Dermis blood vessel endothelial cell (primary cell): ENCODE results near the gene PITPNC1. TPM values are rescaled to one million over a fixed set of nuclear protein-coding genes. Genes with fewer than 3 reads are reported as not detected.
"Not testable (repeated sequence)": the region's sequence is repeated elsewhere in the genome, so short reads cannot be mapped to it uniquely, and the experiment has no call there.

Experiments used
- DNase-seq: peaks from one replicate; pipeline ENCODE4 v3.0.0; 2010
- total RNA-seq: library from RNA; depleted of rRNA; stranded (reverse); fragments of >200 nt; gene quantifications from 2 replicates; pipeline ENCODE4 v1.2.3, GENCODE V29; 2014

Gene PITPNC1
- total RNA-seq, 1 donor from 2014 or later: 32.0 TPM

DNA sequence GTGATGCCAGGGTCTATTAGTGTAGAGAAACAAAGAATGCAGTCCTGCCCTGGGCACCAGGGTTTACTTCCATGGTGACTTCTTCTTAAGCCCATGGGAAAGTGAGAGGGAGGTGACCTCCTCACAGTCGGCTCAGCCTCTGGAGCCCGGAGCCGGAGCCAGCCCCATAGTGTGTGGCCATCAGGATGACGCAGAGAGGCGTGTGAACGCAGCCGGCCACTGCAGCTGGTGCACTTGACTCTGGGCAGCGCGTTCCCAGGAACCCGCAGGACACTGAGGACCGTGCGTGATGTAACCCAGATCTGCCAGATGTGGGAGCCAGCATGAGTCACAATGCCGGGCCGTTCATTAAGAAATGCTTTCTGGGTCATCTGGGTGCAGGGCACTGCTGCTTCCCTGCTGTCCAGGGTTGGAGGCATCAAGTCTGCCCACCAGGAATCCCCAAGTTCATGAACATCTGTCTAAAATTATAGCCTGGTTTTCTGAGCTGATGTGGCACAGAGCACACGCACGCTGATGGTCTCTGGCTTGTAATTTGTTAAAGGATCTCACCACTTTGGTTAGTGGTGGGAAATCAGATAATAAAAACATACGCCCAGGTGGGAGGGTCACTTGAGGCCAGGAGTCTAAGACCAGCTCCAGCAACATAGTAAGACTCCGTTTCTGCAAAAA lies 114.1 kb downstream of the PITPNC1 start:
- peak; percentile 60 for DNase-seq

- DNase-seq: no peak
These were observed 114.6 kb downstream of the PITPNC1 start for GRCh38 chr17:67491681-67492024.

- no peak for DNase-seq
These were observed 115.2 kb downstream of the PITPNC1 start for GRCh38 chr17:67492251-67492740.

DNA sequence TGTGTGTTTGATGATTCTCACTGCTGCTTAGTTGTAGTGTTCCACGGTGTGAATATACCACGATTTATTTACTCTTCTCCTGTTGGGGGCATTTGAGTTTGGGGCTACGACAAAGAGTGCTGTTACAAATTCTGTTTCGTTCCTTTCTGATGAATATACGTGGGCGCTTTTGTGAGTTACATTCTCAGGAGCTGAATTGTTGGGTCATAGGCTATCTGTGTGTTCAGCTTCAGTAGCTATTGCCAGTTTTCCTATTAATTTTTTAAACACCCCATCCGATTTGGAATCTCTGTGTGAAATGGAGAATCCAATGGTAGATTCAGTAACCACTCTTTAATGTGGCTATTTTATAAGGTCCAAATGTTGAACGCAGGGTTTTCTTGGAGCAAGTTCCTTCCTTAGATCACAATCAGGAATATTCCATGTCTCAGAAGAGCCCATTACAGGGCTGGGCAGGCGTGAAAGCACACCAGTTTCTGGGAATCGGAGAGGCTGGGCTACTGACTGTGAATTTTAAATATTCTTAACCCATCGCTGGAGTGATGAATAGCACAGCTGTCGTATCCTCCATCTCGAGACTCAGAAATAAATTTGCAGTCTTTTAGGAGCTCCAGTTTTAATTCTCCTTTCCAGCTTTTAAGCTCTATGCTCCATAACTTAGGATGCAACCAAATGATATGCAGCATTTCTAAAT lies 115.9 kb downstream of the PITPNC1 start:
- DNase-seq: no peak

DNA sequence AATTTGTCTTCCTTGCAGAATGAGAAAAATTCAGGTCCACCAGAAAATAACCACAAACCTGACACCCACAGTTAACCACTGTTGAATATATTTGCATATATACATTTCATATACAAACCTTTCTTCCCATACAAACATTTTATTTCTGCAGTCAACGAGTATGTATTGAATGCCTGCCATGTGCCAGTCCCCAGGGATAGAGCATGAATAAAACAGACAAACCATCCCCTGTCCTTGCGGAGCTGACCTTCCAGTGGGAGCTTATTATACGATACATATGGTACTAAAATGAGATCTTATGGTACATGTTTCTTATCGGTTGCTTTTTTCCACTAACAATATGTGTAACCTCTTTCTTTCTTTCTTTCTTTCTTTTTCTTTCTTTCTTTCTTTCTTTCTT lies 116.7 kb downstream of the PITPNC1 start:
- no peak for DNase-seq

- DNase-seq: not testable (repeated sequence)
These were observed 118.5 kb downstream of the PITPNC1 start for GRCh38 chr17:67495534-67495933.

- no peak for DNase-seq
These were observed 119.2 kb downstream of the PITPNC1 start for GRCh38 chr17:67496286-67496685.

- no peak for DNase-seq
These were observed 122.6 kb downstream of the PITPNC1 start for GRCh38 chr17:67499685-67500084.

DNA sequence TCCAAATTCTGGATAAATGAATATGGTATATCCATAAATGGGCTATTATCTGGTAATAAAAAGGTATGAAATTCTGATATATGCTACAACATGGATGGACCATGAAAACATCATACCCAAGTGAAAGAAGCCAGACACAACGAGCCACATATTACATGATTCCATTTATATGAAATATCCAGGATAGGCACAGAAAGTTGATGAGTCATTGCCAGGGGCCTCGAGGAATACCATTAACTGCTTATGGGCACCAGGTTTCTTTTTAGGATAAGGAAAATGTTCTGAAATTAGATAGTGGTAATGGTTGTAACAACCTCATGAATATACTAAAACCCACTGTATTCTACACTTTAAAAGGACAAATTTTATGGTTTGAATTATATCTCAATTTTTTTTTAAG lies 123.2 kb downstream of the PITPNC1 start:
- DNase-seq: peak; percentile 14

DNA sequence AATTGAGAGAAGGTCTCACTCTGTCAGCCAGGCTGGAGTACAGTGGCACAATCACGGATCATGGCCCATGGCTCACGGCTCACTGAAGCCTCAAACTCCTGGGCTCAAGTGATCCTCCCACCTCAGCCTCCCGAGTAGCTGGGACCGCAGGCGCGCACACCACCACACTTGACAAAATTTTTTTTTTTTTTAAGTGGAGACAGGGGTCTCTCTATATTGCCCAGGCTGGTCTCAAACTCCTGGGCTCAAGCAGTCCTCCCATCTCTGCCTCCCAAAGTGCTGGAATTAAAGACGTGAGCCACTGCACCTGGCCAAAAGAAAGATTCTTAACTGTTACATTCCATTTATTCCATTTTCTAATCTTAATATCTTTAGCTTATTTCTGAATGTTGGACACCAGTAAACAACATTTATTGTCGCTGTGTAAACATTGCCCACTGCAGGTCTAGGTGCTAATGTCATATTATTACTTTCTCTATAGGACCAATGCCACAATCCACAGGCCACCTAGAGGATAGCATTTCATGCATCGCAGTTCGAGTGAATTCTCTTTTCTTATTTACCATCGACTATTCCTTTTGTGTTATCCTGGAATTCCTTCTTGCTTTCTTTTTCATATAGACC lies 123.7 kb downstream of the PITPNC1 start:
- no peak for DNase-seq

DNA sequence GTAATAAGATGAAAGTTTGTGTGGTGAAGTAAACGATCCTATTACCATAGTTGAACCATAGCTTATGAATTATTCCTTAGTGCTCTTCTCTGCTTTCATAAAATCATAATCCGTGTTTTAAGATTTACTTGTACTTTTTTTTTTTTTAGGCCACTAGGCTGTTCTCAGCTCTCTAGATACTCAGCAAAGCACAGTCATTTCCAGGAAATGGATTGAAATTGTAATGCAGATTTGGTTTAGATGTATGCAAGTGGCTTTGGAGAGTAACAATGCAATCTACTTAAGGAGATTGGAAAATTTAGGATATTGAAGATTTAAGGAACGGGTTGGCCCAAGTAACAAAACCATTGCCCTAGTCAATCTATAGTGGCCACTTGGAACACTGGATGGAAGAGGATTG lies 125.1 kb downstream of the PITPNC1 start:
- DNase-seq: no peak

DNA sequence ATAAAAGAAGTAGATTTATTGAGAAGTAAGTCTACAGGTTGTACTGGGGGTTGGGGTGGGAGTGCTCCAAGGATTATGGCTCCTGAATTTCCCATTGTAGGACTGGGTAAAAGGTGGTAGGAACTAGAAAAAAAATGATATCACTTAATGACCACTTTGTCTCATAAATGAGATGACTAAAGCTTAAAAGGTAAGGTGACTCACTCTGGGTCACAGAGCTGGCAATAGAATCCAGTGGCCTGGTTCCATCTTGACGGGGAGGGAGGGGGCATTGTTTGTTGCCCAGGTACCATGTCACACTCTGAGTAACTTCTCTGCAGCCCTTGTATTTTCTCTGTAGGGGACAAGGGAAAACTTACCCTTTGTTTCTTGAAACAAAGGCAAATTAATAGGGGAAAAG lies 126.1 kb downstream of the PITPNC1 start:
- peak; percentile 66 for DNase-seq

DNA sequence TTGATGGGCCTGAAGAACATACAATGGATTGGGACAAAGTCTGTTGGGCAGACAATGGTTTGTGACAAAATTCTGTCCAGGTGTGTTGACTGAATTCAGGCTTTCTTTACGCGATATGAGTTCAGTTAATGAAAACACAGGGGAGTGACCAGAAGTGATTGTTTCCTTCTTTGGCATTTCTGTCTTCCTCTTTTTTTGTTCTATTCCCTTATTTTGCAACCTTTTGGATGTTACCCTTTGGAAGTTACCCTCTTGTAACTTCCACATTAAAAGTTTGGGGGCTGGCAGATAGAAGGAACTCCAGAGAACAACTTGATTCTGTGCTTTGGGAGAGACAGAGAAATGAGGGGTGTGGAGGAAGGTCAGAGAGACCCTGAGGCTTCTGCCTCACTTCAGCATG lies 126.7 kb downstream of the PITPNC1 start:
- DNase-seq: no peak

DNA sequence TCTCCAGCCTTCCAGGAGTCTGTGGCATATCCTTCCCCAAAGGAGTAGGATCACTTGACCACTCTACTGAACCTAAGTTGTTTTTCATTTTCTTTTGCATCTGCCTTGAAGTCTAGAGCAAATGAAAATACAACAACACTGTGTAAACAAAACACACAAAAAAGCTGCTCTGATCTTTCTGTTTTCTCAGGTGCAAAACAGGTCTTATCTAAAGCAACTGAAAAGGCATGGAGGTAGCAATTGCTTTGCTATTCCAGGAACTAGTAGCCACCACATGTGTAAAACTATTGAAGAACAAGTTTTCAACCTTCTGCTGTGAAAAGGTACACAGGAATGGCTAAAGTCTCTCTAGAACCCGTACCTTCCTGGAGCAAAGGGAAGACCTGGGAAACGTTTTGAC lies 127.1 kb downstream of the PITPNC1 start:
- DNase-seq: no peak

DNA sequence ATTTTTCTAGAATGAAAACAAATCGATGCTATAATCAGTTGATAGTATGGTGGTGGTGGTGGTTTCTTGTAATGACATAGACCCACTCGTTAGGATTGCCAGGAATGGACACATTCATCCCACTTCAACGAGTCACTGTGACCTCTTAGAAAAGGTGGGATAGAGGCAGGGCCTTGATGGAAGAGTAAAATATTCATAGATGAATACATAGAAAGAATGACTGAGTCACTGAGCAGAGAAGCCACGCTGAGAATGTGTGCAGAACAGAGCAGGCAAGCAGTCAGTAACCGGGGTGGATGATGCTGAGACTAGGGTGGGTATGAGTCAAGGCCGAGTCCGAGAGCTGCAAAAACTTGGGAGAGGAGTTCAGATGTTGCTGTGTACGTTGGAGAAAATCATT lies 129.9 kb downstream of the PITPNC1 start:
- DNase-seq: no peak

DNA sequence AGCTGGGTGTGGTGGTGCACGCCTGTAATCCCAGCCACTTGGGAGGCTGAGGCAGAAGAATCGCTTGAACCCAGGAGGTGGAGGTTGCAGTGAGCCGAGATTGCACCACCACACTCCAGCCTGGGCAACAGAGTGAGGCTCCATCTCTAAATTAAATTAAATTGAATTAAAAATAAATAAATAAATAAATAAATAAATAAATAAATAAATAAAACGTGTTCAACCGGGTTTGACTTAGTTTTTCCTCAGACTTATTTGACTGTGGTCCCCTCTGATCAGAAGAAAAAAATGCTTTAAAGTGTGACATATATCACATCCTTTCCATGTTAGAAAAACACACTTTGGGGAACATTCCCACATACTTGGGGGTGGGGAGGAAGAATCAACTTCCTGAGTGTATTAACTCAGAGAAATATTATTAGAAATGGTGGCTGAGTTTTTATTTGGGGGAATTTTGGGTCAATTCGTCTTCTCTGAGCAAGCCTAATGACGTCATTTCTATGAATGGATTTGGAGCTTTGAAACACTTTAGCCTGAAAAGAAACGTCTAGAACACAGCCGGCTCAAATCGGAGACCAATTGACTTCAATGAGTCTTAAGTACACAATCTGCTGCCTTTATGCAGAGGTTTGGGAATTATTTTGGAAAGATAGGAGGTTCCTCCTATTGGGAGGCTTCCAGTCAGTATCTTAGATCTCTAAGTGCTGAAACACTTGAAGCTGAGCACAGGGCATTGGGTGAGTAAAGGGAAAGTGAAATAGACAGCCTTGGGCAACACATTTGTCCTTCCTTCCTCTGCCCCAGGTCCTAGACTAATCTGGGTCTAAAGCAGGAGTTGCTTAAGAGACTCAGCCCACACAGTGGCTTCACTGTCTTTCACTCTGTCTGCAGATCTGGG lies 132.6 kb downstream of the PITPNC1 start:
- peak; percentile 41 for DNase-seq

DNA sequence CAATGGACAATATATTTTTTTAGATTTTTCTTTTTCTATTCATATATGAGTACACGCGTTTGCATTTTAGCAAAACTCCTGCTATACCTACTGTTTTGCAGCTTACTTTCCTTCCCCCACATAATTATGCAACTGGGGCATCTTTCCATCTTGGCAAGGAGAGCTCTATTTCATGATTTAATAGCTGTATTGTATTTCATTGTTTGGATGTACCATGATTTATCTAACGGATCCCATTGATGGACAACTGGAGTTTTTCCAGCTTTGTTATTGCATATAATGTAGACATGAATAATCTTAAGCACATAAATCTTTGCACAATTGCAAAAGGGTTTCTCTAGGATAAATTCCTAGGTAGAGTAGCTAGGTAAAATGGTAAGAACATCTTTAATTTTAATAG lies 133.9 kb downstream of the PITPNC1 start:
- no peak for DNase-seq

DNA sequence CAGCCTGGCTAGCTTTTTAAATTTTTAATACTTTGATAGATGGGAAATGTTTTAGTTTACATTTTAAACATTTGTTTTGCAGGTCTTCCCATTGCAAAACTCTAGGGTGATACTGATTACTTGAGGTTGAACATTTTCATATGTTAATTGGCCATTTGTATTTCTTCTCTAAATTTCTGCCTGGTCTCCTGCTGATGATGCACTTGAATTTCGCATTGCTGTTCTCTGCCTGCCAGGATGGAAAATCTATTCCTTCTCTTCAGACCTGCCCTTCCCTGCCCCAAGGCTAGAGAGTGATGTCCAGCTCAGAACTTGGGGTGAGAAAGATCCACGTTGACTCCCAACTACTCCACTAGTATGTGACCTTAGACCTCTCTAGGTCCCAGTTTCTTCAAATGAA lies 134.7 kb downstream of the PITPNC1 start:
- no peak for DNase-seq

GRCh38 chr17:67514998-67515397 lies 137.9 kb downstream of the PITPNC1 start:
- DNase-seq: no peak

- DNase-seq: no peak
These were observed 138.5 kb downstream of the PITPNC1 start for GRCh38 chr17:67515490-67516083.

- not testable (repeated sequence) for DNase-seq
These were observed 139.5 kb downstream of the PITPNC1 start for GRCh38 chr17:67516571-67516970.

DNA sequence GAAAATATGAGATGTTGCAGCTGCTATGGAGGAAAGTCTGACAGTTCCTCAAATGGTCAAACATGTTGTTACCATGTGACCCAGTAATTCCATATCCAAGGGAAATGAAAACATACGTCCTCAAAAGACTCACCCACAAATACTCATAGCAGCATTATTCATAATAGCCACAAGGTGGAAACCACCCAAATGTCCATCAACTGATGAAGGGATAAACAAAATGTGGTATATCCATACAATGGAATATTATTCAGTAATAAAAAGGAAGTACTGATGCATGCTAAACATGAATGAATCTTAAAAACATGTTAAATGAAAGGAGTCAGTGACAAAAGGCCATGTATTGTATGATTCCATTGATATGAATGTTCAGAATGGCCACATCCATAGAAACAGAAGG lies 140.2 kb downstream of the PITPNC1 start:
- DNase-seq: no peak

DNA sequence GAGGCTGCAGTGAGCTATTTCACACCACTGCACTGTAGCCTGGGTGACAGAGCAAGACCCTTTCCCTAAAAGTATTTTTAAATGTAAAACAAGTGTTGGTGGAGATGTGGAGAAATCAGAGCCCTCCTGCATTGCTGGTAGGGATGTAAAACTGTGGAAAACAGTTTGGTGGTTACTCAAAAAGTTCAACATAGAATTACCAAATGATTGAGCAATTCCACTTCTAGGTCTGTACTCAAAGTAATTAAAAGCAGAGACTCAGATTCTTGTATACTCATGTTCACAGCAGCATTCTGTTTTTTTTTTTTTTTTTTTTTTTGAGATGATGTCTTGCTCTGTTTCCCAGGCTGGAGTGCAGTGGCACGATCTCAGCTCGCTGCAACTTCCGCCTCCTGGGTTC lies 141.8 kb downstream of the PITPNC1 start:
- DNase-seq: no peak
